GM12892 (cell line): ENCODE data around the gene TAB2.

Experiments used
- POLR2A ChIP-seq: IDR thresholded peaks from 2 replicates; pipeline ENCODE4 v1.6.1; 2011; ENCODE audit warnings: low read depth, low read length, control low read depth
- POLR2AphosphoS5 ChIP-seq: IDR thresholded peaks from 2 replicates; pipeline ENCODE4 v1.6.1; 2011; ENCODE audit warnings: low read depth, low read length, control low read depth
- TAF1 ChIP-seq: IDR thresholded peaks from 2 replicates; pipeline ENCODE4 v1.6.1; 2011; ENCODE audit warnings: low read depth, mild to moderate bottlenecking, control low read depth, low read length, borderline replicate concordance

- TF ChIP-seq TAF1 (no peak), POLR2AphosphoS5 (no peak), POLR2A (no peak)
Measured at GRCh38 chr6:149347067-149347466, 29.6 kb downstream of the TAB2 start.
